Activated CD8-positive, alpha-beta memory T cell treated with anti-CD3 and anti-CD28 coated beads for 48 hours (primary cell): ENCODE results near the gene RNASE13.
"Not testable (repeated sequence)": the region's sequence is repeated elsewhere in the genome, so short reads cannot be mapped to it uniquely, and the experiment has no call there.

ENCODE experiments used
- DNase-seq, 3 experiments: peaks; one replicate each; pipeline ENCODE4 v3.0.0-alpha.2; 2020; ENCODE audit warnings: low read depth in 2 of 3, low spot score in 2 of 3

RNASE13 gene

DNA sequence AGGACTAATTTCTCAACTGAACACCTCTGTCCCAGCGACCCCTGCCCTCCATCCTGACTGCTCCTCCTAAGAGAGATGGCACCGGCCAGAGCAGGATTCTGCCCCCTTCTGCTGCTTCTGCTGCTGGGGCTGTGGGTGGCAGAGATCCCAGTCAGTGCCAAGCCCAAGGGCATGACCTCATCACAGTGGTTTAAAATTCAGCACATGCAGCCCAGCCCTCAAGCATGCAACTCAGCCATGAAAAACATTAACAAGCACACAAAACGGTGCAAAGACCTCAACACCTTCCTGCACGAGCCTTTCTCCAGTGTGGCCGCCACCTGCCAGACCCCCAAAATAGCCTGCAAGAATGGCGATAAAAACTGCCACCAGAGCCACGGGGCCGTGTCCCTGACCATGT is 8.3 kb upstream of the RNASE13 start:
- no peak for DNase-seq

DNA sequence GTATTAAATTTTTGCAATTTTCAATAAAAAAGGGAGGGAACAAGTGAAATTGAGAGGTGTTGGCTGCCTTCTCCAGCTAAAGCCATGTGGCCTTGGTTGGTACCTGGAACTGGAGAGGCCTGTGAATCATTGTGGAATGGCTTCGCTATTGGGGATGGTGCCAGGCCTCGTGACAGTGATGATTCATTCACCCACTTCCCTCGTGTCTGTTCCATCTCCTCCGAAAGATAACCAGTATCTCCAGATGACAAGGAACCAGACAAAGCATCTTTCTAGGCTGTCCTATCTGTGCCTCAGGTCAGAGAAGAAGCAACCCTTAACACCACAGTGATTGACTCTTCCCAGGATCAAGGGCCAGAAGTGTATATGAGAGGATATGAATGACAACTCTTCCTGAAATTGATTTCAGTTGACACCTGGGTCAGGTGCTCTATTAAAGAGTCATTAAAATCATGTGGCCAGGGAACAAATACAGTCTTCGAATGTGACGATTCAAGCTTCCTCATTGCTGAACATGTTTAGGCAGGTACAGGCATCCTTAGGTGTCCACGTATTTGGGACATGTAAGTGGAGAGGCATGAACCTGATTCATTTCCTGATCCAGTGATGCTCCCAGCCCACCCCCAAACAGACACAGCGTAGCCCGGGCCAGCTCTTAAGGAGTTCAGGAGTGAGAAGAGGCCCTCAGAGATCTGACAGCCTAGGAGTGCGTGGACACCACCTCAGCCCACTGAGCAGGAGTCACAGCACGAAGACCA is 7.2 kb upstream of the RNASE13 start, which contains the start of gene RNASE7:
Gene RNASE7, plus strand, starts transcription at position 687 of the 758 bp plus-strand sequence. CDS start 631 bp downstream, outside the sequence.
- DNase-seq, result no peak

DNA sequence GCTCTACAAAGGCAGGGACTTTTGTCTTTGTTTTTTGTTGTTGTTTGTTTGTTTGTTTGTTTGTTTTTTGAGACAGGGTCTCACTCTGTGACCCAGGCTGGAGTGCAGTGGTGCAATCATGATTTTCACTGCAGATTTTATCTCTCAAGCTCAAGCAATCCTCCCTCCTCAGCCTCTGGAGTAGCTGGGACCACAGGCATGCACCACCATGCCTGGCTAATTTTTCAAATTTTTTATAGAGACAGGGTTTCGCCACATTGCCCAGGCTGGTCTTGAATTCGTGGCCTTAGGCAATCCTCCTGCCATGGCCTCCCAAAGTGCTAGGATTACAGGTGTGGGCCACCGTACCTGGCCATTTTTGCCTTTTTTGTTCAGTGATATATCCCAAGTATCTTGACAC is 6.3 kb upstream of the RNASE13 start:
- DNase-seq, result not testable (repeated sequence)

DNA sequence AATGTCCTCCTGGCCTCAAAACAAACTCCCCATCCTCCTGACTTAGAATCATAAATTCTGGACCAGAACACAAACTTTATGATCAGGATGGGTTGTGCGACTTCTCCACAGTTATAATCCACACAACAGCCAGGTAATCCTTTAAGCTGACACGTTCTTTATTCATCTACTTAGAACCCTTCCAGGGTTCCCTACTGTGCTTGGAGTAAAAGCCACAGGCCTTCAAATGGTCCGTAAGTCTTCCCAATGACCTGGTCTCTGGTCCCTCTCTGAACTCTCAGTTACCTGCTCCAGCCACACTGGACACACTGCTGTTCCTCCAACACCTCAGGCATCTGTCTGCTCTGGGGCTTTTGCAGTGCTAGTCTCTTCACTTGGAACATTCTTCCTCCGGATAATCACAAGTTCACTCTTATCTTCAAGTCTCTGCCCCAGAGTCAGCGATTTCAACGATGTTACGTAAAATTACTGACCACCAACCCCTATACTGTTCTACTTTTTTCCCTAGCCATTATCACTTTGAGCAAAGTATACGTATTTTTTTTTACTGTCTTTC is 5.8 kb upstream of the RNASE13 start:
- no peak for DNase-seq

DNA sequence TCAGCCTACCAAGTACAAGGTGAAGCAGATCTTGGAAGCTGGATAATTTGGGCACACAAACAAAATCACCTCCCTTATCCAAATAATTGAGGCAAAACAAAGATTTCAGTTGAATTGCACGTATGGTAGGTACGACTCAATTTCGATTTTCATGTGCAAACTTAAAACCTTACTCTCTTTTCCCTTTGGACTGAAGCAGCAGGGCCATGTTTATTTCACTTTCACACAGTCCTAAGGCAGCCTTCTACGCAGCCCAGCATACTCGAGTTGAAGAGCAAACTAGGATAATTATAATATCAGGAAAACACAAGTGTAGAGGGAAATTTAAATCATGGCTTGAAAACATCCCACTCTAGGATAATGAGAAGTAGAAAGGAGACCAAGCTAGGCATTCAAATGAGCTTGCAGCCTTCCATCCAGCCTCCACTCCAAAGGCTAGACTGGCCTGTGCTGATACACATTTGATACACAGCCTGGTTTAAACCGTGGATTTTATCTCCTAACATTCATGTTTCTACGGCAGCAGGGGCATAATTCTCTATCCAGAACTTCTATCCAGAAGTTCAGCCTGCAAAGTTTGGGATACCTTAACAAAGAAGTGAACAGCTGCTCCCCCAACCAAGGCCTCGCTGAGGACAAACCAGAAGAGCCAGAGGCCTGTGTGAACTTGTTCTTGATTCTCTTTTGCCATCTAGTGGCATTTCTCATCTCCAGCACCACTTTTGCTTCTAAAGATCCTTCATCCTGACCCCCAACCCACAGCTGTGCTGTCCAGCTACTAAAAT is 5.2 kb upstream of the RNASE13 start:
- no peak for DNase-seq

DNA sequence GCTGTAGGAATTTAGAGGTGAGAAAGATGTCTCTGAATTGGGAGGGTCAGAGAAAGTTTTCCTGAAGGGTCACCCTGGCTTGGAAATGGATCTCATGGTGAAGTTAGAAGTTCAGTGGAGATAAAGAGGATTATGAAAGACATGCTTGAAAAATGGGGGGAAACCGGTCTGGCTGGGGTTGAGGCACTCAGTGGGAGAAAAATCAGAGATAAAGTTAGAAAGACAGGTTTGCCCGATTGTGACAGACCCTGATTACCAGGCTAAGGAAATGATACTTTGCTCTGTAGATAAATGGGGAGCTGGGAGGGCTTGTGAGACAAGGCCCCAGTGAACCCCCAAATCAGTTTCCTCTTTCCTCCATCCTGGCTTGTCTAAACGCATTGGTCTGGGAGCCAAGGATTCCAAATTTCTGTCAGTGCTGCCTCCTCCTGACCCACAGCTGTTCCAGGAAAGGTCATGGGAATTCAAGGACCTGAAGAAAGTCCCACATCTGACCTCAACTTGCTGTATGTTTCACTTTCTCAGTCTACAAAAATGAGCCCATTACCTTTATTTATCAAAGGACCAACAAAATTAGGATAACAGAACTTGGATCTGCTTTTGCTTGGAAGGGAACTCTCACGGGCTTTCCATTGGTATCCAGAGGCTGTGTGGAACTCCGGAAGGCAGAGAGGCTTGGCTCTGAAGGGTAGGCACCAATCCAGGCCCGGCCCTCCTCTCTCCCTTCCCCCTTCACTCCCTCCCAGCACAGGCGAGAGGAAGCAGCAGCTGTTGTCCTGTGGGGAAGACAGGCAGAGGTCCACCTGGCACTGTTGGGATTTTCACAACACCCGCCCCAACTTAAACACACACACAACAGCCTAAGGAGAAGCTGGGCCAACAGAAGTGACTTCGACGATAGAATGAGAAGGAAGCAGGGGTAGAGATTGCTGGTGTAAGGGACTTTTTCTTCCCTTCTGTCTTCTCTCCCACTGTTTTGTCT is 4.1 kb upstream of the RNASE13 start:
- no peak for DNase-seq

DNA sequence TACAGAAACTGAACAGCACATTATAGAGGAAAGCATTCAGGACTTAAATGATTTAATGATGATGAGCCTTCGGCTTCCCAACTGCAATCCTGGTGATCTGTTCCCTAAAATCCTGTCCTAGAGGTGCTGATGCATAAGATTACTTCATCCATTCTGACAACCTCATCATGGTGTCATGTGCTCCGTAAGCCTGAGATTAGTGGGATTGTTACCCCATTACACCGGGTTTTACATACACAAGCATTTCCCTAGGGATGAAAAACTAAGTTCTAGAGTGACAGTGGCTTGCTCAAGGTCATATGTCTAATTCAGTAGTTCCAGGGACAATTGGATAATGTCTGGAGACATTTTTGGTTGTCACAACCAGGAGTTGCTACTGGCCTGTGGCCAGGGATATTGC is 2.5 kb upstream of the RNASE13 start:
- no peak for DNase-seq

DNA sequence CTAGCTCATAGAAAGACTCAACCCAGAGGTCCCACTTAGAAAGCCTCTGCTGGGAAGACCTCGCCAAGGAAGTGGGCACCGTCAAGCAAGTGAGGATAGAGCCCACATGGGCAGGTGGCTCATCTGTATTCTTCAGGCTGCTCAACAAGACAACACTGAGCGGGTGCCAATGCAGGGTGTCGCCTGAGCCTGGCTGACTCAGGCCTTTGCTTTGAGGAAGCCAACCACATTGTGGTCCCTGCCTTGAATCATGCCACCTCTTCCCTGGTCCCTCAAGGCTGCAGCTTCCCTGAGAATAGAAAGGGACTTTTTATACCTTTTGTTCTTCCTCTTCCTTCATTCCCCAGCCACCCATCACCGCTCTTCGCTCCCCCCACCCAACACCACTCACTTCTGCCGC is 2.1 kb upstream of the RNASE13 start:
- DNase-seq, result no peak

DNA sequence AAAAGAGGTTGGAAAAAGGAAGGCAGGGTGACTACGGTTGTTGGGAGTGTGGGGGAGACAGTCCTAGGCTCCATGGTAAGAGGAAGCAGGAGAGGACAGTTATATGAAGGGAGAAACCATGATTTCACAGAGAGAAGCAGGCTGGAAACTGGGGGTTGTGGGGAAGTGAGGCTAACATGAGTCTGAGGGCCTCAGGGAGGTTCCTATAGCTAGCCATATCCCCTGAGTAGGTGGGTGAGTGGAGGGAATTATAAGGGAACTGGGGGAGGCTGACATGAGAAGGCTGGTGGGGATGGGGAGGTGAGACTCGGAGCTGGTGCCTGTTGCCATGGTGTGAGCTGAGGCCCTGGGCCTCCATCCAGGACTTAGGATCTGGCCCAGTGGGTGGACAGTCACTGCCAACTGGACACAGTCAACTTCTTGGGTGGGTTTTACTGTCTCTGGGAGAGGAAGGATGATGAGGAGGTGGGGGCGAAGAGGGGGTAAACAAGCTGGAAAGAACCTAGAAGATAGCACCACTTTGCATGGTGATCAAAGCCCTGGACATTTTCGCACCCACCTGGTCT is 1.4 kb downstream of the RNASE13 start:
- DNase-seq, result no peak

DNA sequence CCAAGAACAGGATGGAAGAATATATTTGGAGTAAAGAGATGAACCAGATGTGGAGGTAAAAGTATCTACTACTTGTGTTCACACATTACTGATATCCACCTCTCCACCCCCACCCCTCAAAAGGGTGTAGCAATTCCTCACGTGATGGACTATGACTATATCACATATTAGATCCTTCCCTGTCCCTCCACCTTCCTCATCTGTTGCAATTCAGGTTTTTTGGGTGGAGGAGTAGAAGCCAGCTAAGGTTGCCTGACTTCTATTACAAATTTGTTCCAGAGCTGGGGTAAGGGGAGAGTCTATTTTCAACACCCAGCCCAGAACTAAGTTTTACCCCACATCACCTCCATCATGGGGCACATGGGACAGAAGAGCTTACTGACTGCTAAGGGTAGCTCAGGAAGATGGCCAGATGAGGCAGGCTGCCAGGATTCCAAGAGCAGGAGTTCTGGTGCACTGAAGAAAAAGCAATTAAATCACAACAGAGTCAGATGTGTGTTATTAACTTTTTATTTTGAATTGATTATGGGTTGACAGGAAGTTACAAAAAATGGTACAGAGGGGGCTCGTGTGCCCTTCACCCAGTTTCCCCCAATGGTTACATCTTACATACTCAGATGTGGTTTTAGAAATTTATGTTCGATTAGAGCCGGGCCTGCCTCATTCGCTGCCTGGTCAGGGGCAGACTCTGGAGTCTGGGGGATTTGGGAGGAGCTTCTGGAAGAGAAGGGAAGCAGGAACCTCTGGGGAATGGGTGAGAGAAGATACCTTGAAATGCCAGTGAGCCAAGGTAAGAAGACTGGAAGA is 2.1 kb downstream of the RNASE13 start:
- no peak for DNase-seq

DNA sequence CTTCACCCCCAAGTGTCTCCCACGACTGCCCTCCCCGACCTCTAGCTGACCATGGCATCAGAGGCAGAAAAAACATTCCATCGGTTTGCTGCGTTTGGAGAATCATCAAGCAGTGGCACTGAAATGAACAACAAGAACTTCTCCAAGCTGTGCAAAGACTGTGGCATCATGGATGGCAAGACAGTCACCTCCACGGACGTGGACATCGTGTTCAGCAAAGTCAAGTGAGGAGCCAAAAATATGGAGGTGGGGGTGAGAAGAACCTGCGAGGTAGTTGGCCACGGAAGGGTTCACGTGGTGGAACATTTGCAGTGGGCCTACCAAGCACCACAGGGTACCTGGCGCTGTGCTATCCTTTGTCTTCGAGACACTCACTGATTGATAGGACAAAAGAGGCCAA is 4.1 kb downstream of the RNASE13 start:
- no peak for DNase-seq

DNA sequence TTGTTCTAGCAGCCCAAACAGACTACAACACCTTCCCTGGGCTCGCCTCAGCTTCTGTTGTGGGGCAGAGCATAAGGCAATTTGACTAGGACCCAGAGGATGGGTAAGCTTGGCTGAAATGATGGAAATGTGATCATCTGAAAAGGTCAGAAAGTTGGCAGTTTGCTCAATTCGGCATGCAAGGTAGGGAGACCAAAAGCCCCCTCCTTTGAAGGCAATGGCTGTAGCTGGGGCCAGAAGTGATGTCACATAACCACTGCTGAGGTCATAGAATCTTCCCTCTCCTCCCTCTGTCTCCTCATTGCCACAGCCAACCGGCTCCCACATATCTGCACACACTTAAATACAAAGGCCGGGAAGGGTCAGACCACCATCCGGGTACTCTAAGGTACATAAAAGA is 4.7 kb downstream of the RNASE13 start, which contains the start of gene TPPP2:
Gene TPPP2, plus strand, starts transcription at position 301 of the 400 bp plus-strand sequence. CDS start 365 bp downstream, outside the sequence.
- no peak for DNase-seq

DNA sequence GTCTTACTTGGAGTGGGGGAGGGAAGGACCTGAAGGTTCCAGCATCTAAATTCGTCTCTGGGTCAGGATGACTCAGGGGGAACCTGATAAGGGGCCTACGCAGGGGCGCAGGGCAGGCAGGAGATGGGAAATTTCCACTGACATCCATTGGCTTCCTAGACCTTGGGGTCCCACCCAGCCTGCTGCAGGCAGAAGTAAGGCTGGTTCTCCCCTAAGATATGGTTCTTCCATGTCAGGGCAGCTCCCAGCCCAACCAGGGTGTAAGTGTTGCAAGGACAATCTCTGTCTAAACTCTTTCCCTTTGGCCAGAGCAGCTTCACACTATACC is 7.7 kb downstream of the RNASE13 start:
- DNase-seq, result no peak

DNA sequence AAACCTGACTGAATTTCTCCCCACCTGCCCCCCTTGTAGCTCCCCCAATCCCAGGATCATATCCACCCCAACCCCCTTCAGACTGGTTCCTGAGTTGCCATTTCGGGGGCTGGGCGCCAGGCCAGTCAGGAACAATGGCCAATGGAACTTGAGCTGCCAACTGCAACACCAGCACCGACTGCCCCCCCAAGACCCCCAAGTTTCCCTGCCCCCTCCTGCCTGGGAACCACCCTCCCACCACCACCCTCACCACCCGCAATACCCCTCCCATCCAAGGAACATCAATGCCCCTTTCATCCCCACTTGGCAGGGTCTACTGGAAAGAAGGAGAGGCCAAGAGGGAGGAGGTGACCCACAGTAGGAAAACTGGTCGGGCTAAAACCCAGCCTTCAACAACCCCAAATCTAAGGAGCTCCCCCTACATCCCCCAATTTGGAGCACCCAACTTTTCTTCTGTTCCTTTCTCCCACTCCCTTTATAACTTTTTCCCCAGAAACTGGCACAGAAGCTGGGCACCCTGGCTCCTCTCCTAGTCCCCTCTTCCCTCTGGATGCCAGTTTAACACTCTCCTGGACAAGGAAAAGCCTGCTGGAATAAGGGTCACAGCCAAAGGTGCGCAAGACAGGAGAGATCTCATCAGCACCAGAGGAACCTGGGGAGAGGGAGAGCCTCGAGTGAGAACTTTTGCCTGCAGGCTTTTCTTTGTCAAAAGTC is 8.2 kb downstream of the RNASE13 start:
- DNase-seq, result no peak

DNA sequence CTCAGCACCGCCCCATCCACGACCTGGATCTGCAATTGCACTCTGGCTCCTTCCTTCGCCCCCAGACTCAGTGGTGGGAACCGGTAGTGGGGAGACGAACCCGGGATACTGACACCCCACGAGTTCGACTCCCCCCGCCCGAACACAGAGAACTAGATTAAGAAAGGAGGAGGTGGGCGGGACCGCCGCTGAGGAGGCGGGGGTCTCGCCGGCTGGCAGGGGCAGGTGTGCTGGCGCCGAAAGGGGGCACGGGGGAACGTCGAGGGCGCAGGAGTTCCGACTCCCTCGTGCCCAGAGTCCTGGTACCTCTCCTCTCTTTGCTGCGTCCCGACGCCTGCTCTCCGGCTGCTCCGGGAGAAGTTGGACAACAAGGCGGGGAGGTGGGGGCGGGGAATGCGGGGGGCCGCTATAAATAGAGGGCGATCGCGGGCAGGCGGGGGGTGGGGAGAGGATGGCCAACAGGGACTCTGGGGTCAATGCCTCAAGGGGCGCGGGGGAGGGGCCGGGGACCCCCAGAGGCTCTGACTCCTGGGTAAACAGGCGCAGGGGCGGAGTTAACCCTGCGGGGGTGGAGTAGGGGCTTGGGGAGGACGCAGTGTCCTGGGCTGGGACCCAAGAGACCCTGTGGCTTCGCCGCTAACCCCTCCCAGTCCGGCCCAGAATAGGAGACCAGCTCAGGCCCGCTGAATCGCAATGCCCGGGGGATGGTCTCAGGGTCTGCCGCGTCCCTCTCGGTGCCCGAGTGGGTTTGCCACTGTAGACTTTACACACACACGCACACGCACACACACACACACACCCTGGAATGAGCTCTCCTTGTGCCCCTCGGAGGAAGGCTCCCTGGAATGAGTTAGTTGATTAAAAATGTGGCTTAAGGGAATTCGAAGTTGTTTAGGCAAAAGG is 9.0 kb downstream of the RNASE13 start:
- no peak for DNase-seq

DNA sequence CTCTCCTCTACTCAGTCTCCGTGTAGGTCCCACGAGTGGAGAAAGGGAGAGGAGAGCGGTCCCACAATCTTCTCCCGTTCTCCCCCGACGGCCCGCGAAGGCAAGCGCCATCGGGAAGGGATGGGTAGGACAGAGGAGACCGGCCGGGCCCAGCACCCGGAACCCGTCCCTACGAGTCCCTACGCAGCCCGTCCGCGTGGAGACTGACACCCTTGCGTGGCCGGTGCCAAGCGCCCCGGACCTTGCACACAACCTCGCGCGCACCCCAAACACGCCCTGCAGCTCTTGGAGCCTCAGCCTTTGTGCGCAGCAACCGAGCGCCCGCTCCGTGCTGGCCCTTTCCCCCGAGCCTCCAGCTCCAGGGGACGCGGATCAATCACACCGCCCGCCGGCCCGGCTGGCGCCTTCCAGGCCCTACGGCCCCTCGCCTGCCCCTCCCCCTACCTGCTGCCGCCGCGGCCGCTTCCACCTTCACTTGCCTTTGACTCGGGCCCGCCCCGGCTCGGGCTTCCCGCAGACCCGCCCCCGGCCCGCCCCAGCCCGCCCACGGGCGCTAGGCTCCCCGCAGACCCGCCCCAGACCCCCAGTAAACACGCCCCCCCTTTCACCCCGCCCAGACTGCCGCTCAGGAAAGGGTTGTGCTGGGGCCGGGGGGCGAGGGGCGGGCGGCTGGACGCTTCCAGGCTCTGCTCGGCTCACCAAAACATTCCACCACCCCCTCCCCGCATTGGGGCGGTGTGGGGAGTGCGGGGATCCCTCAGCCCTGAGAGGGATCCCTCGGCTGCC is 9.8 kb downstream of the RNASE13 start, which contains the start of gene NDRG2:
Gene NDRG2, minus strand, starts transcription at position 477 of the 786 bp plus-strand sequence. CDS start 1,746 bp downstream, outside the sequence.
- peak; percentile 21 to 29 (median 25) for DNase-seq
